ENCODE results near the gene TNXB. TPM values are rescaled to one million over a fixed set of nuclear protein-coding genes. Genes with fewer than 3 reads are reported as not detected.

The TNXB gene
- polyA plus RNA-seq (2012; ENCODE audit: insufficient read length, low read depth), result 3.5 TPM

GRCh38 chr6:32109114-32109764, at the start of gene TNXB:
TSS of gene TNXB (minus strand) at chr6:32109338. CDS start at chr6:32098198, 11,140 bp downstream.
- no peak for TF ChIP-seq FOXP2 (optimal IDR thresholded peaks at IDR 0.05; ENCODE audit: borderline replicate concordance, extremely low read depth, extremely low read length, insufficient read depth)
- no peak for TF ChIP-seq TAF1 (IDR thresholded peaks at IDR 0.05; ENCODE audit: borderline replicate concordance, insufficient read depth, low read length)
- no peak for TF ChIP-seq POLR2AphosphoS5 (IDR thresholded peaks at IDR 0.05; ENCODE audit: low read depth, low read length)
- no peak for TF ChIP-seq SIN3A (IDR thresholded peaks at IDR 0.05; ENCODE audit: borderline replicate concordance, insufficient read depth, low read length)
- TF ChIP-seq REST (IDR thresholded peaks at IDR 0.05; ENCODE audit: insufficient read depth in 1 of 2, low read depth in 2 of 2, low read length in 2 of 2), result no peak

- TF ChIP-seq POLR2AphosphoS5 (IDR thresholded peaks at IDR 0.05; ENCODE audit: low read depth, low read length), result no peak
- no peak for TF ChIP-seq SIN3A (IDR thresholded peaks at IDR 0.05; ENCODE audit: borderline replicate concordance, insufficient read depth, low read length)
- TF ChIP-seq TAF1 (IDR thresholded peaks at IDR 0.05; ENCODE audit: borderline replicate concordance, insufficient read depth, low read length), result no peak
- no peak for TF ChIP-seq FOXP2 (optimal IDR thresholded peaks at IDR 0.05; ENCODE audit: borderline replicate concordance, extremely low read depth, extremely low read length, insufficient read depth)
- no peak for TF ChIP-seq REST (IDR thresholded peaks at IDR 0.05; ENCODE audit: insufficient read depth in 1 of 2, low read depth in 2 of 2, low read length in 2 of 2)
Measured at GRCh38 chr6:32158052-32158451, 48.9 kb upstream of the TNXB start.

GRCh38 chr6:32156891-32157290, 47.8 kb upstream of the TNXB start:
- TF ChIP-seq POLR2AphosphoS5 (IDR thresholded peaks at IDR 0.05; ENCODE audit: low read depth, low read length) (no peak), REST (IDR thresholded peaks at IDR 0.05; ENCODE audit: insufficient read depth in 1 of 2, low read depth in 2 of 2, low read length in 2 of 2) (no peak), TAF1 (IDR thresholded peaks at IDR 0.05; ENCODE audit: borderline replicate concordance, insufficient read depth, low read length) (no peak), SIN3A (IDR thresholded peaks at IDR 0.05; ENCODE audit: borderline replicate concordance, insufficient read depth, low read length) (no peak), FOXP2 (optimal IDR thresholded peaks at IDR 0.05; ENCODE audit: borderline replicate concordance, extremely low read depth, extremely low read length, insufficient read depth) (no peak)

GRCh38 chr6:32154514-32155161, 45.5 kb upstream of the TNXB start:
- peak; percentile 40 for TF ChIP-seq FOXP2 (optimal IDR thresholded peaks at IDR 0.05; ENCODE audit: borderline replicate concordance, extremely low read depth, extremely low read length, insufficient read depth)
- no peak for TF ChIP-seq REST (IDR thresholded peaks at IDR 0.05; ENCODE audit: insufficient read depth in 1 of 2, low read depth in 2 of 2, low read length in 2 of 2)
